ENCODE data around the gene PHKA2. TPM values are rescaled to one million over a fixed set of nuclear protein-coding genes. Genes with fewer than 3 reads are reported as not detected.

PHKA2 gene
- total RNA-seq, 1 experiment from 2014 or later, result 8.3 TPM

DNA sequence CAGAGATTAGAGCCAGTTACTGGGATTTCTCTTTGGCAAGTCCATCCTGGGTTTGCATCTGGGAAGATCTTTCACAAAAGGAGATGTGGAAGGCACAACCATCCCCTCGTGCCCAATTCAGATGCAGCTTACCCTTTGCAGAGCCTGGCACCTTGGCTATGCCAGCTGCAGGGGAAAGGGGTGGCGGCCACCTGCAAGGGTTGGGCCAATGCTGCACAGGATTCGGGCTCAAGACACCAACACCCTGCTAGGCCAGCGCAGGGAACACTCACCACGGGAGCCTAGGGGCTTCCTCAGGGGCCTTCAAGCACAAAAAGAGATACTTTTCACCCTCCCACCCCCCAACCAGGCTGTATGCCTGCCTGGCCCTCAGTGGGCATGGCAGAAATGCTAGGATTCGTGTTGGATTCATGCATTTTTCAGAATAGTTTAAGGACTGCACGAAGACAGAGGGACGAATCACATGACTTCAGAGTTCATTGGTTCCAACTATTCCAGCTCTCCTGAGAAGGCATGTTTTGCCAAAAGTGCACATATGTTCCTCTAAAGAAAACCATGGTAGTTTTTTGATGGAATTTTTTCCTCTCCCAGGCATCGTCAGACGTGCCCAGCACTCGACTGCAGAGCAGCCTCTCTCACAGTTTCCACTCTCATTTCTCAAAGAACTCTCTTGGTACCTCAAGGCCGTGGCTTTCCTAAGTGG, 94.4 kb downstream of the PHKA2 start:
- DNase-seq (ENCODE audit: low read depth), result no peak

DNA sequence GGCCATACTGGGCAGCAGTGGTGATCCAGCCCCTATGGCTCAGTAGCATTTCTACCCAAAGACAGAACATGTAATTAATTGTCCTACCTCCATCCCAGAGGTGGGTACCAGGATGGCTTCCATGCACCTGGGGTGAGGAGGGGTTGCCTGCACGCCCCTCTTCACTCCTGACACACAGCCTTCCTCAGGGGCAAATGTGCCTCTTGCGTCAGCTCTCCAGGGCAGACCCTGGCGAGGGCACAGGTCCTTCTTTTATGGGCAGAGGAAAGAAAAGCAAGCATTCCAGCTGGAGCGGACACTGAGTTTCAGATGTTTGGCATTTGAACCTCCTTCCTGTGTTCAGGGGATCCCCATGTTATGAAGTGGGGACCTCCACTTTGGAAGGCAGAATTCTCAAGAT, 95.6 kb downstream of the PHKA2 start:
- no peak for DNase-seq (ENCODE audit: low read depth)

DNA sequence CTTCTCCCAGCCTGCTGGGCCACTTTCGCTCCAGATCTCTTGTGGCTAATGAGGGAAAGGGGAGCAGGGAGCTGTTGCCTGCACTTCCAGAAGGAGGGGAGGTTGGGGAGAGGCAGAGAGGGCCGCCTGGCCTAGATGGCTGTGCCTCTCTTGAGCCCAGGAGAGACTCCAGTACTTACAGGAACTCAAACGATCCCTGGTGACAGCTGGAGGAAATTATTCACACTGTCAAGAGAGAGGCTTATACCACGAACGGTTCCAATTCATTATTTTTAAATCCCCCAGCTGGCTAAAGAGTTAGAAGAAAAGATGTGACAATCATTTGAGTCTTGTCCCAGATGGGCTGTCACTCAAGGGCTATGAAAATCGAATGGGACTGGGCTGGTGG, 96.1 kb downstream of the PHKA2 start:
- no peak for DNase-seq (ENCODE audit: low read depth)

DNA sequence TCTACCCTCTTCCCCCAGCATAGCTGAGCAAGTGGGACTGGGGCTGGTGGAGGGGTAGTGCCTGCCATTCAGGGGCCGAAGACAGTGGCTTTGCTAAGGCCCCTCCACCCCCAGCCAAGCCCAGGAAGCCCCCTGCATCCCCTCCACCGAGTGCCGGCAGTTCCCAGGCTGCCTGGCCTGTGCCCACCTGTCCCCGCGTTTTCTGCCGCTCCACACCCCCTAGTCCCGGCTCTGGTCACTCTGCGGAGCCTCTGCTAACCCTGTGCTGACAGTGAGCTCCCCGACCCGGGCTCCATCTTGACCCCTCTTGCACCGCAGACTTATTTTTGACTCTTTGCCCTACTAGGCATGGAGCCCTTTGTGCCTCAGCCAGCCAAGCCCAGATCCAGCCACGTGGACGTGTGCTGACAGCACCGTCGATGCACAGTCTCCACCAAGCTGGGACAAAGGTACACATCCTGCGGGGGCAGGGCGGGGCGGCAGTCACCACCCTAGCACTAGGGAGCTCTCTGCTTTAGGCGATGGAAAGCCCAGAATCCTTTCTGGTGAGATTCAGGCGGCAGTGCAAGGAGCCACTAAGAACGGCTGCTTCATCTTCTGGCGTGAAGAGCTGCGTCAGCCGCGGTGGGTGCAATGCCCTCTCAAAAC, 96.6 kb downstream of the PHKA2 start:
- no peak for DNase-seq (ENCODE audit: low read depth)

DNA sequence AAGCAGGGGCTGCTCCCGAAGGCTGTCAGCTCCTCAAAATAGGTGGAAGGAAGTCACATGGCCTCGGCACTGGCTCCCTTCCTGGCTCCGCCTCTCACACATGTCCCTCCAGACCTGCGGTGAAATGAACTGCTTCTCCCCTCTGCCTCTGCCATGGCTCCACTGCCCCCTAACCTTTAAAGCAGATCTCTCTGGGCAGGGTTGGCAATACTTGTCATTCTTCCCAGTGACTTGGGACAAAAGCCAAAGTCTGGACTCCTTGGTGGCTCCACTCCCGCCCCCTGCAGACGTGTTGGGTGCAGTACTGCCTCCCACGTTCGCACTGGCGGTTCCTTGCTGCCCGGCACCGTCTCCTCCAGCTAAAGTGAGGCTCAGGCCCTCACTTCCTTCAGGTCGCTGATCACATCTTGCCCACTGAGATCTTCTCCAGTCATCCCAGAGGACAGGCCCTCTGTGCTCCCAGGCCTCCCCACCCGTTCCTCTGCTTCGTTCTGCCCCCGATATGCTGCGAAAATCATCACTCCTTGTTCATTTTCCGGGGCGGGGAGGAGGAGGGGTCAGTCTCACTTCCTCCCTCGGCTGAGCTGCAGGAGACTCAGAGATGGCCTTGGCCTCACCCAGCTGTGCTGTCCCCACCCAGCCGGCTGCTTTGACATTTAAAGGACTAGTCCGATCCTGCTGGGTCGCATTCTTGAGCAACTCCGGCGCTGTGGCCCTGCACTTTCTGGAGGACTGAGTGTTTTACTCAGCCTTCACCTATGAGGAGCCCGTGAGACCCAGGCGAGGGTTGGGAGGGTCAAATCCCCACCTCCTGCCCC, 97.4 kb downstream of the PHKA2 start:
- peak; percentile 73 for DNase-seq (ENCODE audit: low read depth)

DNA sequence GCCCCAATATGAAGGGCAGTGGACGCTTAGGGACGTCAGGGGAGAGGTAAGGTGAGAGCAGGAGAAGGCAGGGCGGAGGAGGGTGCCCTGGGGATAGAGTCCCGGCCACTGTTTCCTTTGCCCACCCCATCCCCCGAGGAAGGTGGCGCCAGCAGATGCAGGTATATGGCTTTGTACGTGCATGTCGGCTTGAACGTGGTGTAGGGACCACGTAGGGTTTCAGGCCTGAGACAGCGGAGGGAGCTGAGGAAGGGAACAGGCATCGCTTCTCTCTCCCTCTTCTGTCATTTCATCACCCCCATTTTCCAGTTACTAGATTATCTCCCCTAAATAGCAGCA, 97.9 kb downstream of the PHKA2 start:
- no peak for DNase-seq (ENCODE audit: low read depth)

DNA sequence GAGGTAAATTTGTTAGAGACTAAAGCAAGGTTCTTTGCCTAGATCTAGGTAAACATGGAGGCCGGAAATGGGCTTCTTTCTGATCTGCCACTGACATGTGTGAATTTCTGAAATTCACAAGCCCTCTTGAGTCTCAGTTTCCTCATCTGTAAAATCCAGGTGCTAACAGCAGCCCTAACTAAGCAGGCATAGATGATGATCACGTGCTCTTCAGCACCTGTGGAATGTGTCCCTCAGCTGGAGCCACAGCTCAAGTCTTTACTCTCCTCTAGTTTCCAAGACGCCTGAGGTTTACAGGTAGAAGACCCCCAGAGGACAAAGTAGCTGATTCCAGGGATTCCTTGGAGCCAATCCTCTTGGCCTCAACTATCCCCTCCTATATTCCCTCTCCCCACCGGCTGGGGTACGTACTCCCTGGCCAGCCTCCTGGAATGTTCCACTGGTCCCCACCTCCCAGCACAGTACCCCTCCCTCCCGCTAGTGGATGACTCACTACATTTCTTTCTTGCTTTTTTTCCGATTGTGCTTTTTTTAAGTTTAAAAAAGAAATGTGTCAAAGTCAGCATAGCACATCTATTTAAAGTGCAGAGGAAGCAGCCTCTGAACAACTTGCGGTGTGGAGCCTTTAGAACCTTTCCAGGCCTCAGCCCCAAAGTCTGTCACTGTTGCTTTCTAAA, 98.4 kb downstream of the PHKA2 start:
- DNase-seq (ENCODE audit: low read depth), result peak; percentile 20

DNA sequence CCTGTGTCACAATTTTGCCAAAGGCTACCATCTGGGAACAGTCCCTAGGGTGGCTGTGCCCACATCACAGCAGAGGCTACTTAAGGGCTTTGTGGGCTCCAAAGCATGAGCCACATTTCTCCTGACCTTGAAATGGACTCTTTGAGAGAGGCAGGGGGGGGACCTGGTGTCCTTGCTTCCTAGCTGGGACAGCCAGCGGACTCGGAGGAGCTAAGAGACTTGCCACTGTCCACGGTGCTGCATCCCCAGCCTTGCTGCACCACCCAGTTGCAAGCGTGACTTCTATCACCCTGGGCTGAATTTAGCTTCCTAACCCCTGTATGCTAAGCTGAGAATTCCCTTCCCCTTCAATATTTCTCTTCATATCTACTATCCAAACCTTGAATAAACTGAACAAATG, 99.0 kb downstream of the PHKA2 start:
- DNase-seq (ENCODE audit: low read depth), result no peak

DNA sequence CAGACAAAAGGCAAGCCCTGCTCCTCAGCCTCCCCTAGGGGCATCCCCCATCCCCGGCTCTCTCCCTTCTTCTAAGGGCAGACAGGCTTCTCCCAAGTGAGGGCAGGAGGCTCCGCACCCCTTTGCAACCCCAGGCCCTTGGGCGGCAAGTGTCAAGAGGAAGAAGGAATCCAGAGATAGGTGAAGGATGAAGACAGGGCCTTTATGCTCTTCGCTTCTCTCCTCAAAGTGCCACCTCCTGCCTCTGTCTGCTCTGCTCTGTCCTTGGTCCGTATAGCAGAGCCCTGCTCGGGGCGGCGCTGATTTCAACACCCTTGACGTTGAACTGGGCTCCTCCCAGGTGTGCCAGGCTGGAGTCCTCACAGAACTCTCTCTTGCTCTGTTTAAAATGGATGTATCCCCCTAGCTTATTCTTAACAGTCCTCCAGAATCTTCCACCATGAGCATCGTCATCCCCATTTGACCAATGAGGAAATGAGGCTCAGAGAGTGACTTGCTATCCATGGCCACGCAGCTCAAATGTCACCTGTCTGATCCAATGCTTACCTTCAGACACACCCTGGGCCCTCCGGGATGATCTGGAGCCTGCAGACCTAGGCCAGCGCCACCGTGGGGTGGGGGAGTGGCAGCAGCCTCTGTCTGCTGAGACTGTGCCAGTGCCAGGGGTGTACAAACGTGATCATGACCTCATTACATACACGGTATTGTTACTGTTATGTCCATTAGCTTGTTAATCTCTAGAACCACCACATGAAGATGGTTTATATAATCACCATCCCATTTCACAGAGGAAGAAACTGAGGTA, 99.8 kb downstream of the PHKA2 start:
- no peak for DNase-seq (ENCODE audit: low read depth)

DNA sequence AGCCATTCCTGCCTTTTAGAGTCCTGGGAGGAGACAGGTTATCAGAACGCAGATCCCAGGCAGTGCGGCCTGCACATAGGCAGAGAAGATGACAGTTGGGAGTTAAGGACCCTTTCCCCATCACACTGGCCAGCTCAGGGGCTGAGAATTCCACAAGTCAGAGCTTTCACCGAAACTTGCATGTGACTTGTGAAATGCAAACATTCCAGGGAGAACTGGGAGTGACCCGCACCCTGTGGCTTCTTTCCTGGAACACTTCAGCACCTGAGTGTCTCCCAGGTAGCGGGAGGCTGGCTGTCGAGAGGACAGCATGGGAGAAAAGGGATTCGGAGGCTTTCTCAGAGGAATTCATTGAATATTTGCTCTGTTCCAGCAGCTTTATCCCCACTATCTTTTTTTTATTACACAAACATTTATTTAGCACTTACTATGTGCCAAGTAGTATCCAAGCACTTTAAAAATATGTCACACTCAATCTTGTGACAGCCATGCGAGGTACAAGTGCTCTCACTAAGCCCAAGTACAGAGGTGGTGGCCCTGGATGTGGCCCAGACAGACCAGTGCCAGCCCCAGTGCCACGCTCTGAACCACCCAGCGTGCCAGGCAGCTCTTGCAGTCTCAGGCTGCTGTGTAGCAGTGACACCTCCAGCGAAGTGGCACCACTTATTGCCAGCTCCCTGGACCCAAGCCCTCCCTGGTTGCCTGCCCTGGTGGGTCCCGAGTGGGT, 100.5 kb downstream of the PHKA2 start:
- DNase-seq (ENCODE audit: low read depth), result no peak

DNA sequence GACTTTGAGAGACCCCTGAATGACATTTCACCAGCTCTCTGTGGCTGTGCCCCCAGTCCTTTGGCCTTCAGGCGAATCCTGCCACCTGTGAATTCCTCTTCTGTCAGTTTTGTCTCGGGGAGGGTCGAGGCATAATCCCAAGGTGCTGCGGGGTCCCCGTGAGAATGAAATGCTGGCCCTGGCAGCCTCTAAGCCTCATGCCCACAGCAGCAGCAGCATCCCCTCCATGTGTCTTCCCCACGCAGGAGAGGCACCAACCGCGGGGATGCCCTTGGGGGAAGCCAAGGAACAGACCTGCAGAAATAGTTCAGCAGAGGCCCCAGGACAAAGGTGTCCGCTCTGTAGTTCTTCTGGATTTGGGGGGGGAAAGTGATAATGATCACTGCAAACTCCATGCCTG, 104.8 kb downstream of the PHKA2 start:
- no peak for DNase-seq (ENCODE audit: low read depth)

DNA sequence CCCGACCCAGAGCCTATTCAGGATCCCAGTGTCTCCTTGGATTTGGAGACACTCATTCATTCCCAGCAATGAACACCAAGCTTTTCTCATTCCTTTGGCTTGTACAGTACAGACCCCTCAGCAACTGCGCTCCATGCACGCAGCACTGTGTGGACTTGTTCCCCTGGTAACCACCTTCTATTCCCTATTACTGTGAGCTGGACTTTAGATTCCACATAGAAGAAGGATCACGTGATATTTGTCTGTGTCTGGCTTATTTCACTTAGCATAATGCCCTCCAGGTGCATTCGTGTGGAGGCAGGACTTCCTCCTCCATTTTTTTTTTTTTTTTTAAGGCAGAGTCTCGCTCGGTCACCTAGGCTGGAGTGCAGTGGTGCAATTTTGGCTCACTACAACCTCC, 106.4 kb downstream of the PHKA2 start:
- no peak for DNase-seq (ENCODE audit: low read depth)

DNA sequence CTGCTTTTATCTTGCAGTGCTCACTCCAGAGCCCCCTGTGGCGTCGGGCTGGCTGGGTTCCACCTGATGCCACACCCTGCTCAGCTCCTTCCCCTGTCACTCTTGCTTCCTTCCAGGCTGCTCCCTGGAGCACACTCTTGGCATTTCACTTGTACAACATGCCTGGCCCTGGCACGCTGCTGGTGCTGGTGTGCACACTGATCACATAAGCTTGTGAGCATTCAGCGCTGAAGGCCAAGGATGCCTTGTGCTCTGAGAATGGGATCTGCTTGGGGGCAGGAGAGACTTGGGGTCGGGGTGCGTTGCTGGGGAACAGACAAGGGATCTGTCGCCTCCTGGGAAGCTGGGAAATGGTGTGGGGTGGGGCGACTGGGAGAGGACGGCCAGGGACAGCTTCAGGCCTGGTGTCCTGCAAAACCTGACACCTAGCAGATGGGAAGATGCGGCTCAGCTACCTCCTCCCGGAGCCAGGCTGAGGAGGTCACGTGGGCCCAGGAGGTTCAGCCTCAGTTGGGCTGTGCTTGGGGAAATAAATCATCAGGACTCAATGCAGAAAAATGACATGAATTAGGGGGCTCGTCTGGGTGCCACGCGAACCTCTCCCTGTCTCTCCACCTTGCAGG, 108.5 kb downstream of the PHKA2 start:
- DNase-seq (ENCODE audit: low read depth), result no peak

DNA sequence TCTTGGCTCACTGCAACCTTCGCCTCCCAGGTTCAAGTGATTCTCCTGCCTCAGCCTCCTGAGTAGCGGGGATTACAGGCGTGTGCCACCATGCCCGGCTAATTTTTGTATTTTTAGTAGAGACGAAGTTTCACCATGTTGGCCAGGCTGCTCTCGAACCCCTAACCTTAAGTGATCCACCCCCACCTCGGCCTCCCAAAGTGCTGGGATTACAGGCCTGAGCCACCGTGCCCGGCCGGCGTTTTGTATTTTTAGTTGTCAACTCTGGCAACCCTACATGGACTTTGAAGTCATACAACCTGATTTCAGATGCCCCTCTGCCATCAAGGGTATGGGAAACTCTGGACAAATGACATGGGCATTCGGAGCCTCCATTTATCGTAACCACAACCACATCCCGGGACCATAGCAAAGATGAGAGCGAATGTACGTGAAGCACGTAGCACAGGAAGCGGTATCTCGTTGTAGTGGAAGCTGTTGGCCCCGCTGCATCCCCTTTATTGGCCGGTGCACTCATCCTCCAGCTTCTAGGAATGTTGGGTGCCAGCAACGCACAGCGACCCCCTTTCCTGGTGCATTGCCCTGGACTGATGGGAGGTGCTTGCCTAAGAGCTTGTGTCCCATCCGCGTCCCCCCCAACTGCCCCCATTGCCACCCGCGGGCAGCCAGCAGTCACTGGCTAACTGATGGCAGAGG, 109.2 kb downstream of the PHKA2 start:
- no peak for DNase-seq (ENCODE audit: low read depth)

DNA sequence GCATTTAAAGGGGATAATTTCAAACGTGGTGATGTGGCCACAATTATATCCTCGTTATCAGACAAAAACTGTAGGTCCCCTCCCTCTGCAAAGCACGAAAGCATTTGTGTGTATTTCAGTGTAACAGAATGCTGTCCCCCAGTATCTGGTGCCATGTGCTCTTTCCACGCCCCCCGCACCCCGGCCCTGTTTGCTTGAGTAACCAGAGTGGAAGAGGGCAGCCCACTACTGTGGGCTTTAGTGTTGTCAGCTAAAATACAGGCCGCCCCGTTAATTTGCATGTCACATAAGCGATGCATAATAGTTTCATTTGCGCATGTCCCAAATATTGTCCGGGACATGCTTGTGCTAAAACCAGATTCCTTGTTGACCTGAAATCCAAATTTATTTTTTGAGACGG, 110.1 kb downstream of the PHKA2 start:
- DNase-seq (ENCODE audit: low read depth), result no peak

DNA sequence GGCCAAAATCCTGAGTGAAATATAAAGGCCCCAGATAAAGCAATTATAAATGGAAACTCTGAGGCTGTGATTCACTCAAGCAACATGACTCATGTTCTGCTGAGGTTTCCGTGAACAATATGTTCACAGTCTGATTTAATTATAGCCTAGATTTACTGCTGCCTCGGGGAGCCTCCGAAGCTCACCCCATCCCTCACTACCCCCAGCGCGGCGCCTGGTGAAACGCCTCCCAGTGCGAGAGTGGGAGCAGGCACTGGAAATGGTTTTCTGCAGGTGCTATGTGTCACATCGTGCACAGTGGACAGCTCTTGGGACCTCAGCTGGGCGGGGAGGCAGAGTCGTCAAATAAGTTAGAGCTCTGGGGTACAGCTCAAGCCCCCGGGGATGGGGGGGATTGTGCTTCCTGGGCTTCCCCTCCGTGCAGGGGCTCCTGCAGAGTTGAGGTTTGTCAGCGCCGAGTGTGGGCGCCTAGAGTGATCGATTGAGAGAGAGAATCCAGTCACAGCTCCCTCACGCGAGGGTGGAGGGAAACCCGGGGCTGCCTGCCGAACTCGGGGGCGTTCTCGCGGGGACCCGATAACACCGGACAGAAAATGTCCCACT, 110.6 kb downstream of the PHKA2 start:
- DNase-seq (ENCODE audit: low read depth), result peak; percentile 91

DNA sequence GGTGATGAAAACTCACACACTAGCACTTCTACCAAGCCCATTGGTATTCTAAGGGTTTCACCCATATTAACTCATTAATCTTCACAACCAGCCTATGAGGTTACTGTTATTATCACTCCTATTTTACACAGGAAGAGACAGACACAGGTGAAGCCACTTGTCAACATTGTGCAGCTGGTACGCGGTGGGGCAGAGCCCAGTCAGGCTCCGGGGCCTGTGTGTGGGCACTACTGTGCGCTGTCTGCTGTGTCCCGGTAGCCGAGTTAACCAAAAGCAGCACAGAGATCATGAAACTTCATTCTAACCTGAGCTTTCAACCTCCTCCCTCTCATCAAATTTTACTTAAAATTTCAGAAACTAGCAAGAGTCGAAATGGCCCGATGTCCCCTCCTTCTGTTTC, 111.3 kb downstream of the PHKA2 start:
- DNase-seq (ENCODE audit: low read depth), result no peak

DNA sequence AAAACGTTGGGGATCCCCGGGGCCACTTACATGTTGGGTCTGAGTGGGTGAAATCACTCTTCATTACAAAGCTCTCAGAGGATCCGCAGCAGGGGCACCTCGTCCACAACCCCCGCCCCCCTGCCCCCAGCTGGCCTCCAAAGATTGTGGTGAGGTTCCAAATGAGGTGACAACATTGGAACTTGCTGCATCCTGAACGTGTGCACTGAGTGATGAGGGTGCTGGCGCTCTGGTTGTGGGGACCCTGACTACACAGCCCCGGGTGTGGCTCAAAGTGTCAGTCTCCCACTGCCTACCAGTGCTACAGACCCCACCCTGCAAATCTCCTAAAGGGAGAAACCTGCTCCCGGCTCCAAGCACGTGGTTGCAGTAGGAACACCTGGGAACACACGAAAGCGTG, 111.9 kb downstream of the PHKA2 start:
- no peak for DNase-seq (ENCODE audit: low read depth)

DNA sequence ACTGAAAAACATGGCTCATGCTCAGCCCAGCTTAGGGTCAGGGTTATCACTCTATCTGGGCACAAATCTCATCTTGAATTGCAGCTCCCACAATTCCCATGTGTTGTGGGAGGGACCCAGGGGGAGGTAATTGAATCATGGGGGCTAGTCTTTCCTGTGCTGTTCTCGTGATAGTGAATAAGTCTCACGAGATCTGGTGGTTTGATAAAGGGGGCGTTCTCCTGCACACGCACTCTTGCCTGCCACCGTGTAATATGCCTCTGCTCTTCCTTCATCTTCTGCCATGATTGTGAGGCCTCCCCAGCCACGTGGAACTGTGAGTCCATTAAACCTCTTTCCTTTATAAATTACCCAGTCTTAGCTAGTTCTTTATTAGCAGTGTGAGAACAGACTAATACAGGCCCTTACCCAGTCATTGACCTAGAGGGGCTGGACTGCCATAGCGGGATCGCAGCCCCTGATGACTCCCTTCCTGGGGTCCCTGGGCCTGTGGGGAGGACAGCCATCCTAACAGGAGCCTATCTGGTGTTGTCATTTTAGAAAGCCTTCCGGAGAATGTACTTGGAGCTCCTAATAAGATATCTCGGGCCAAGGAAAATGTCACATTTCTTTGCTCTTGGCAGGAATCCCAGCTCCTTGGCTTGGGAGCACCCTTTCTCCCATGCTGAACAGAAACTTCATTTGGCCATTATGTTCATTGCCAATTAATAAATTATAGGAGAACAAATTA, 112.6 kb downstream of the PHKA2 start:
- DNase-seq (ENCODE audit: low read depth), result no peak

All from M059J (cell line).